PC-9 (cell line): ENCODE data around the gene AICDA.

Experiments
- EZH2 ChIP-seq: fragments of 200-600 bp; sonication (generic); IDR thresholded peaks from 2 replicates; pipeline ENCODE4 v1.8.0; 2017; ENCODE audit warnings: antibody characterized with exemption, low read depth
- TF ChIP-seq, protein P1 (sequence below): fragments of 200-600 bp; sonication (generic); conservative IDR thresholded peaks from 2 replicates; pipeline ENCODE4 v1.6.1; 2017; ENCODE audit warnings: mixed run types, antibody characterized with exemption, mild to moderate bottlenecking, moderate library complexity

GRCh38 chr12:8630131-8630530 lies 17.5 kb upstream of the AICDA start:
- TF ChIP-seq, protein P1, sequence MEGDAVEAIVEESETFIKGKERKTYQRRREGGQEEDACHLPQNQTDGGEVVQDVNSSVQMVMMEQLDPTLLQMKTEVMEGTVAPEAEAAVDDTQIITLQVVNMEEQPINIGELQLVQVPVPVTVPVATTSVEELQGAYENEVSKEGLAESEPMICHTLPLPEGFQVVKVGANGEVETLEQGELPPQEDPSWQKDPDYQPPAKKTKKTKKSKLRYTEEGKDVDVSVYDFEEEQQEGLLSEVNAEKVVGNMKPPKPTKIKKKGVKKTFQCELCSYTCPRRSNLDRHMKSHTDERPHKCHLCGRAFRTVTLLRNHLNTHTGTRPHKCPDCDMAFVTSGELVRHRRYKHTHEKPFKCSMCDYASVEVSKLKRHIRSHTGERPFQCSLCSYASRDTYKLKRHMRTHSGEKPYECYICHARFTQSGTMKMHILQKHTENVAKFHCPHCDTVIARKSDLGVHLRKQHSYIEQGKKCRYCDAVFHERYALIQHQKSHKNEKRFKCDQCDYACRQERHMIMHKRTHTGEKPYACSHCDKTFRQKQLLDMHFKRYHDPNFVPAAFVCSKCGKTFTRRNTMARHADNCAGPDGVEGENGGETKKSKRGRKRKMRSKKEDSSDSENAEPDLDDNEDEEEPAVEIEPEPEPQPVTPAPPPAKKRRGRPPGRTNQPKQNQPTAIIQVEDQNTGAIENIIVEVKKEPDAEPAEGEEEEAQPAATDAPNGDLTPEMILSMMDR = no peak
- no peak for TF ChIP-seq EZH2
